HepG2 (cell line): Measurements from ENCODE around the gene KCNMA1.

ENCODE experiments used
- MEIS2 ChIP-seq: sonication (generic); formaldehyde crosslinking; IDR thresholded peaks from 2 replicates; pipeline ENCODE4 v1.9.0; 2021; ENCODE audit warnings: mild to moderate bottlenecking, missing genetic modification reagents
- ZNF614 ChIP-seq: IDR thresholded peaks from 2 replicates; pipeline ENCODE4 v1.6.1; 2018; ENCODE audit warnings: missing biosample characterization, missing genetic modification reagents, inconsistent platforms, borderline replicate concordance

- TF ChIP-seq MEIS2 (CRISPR knock-in tag) (no peak), ZNF614 (no peak)
Observed at GRCh38 chr10:77168861-77169260, 468.7 kb downstream of the KCNMA1 start.
